Measurements from ENCODE around the gene OTULINL. TPM values are rescaled to one million over a fixed set of nuclear protein-coding genes. Genes with fewer than 3 reads are reported as not detected.

The OTULINL gene
- polyA plus RNA-seq, 1 donor, result 10.9 TPM

Other genes with a start within 250 kb of the OTULINL start
- gene OTULIN, start 82.9 kb downstream of the OTULINL start, polyA plus RNA-seq (ENCODE audit: insufficient read length), result 21.1 TPM

Measured in left kidney (tissue), 1 donor.